HG03432 (cell line): Measurements from ENCODE around the gene SMIM21.

Source experiments
- ATAC-seq: cut with Tn5 transposase; IDR thresholded peaks from one replicate; pipeline ENCODE4 v1.9.1; 2021; ENCODE audit warnings: mild to moderate bottlenecking, moderate library complexity; ENCODE audit not compliant: unreplicated experiment

The SMIM21 gene

DNA sequence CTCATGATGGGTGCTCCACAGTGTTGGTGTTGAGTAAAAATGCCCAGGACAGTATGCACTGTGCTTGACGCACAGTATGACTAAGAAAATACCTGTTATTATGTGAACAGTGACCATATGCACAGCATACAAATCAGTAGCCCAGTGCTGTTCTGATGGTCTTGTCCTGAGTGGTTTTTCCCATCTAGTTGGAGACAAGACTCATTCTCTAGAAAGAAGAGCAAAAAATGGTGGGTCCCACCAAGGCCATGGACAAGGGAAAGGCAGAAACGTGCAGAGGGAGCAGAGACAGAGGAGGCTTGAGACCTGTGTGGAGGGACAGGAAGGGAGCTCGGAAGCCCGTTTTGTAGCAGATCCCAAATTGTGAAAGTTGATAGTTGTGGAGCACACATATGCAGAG lies 987 bp upstream of the SMIM21 start:
- no peak for ATAC-seq

DNA sequence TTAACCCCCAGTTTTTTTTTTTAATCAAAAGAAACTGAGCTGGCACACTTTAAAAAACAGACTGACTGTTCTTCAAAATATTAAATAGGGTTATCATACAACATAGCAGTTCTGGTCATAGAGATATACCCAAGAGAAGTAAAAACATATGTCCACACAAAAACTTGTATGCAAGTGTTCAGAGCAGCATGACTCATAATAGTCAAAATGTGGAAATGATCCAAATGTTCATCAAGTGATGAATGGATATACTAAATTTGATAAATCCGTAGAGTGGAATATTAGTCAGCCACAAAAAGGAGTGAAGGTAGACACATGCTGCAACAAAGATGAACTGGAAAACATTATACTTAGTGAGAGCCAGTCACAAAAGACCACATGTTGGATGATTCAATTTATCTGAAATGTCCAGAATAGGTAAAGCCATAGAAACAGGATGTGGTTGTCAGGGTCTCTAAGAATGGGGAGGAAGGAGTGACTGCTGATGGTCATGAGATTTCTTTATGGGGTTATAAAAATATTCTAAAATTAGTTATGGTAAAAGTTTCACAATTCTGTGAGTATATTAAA lies 5.1 kb downstream of the SMIM21 start:
- no peak for ATAC-seq

DNA sequence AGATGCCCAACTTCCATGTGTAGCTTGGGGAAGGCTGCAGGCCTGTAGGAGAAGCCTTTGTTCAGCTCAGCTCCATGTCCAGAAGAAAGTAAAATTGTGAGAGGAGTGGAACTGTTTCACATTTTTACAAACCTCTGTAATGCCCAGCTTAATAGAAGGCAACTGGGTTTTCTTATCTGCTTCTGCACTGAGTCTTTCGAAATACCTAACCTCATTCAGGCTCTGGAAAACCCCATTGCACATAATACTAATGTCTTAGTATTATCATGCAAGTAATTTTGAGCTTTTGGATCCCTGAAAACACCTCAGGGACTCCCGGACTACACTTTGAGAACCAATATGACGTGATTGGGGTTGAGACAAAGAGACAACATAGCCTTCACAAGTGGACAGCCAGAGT lies 5.8 kb downstream of the SMIM21 start:
- no peak for ATAC-seq

DNA sequence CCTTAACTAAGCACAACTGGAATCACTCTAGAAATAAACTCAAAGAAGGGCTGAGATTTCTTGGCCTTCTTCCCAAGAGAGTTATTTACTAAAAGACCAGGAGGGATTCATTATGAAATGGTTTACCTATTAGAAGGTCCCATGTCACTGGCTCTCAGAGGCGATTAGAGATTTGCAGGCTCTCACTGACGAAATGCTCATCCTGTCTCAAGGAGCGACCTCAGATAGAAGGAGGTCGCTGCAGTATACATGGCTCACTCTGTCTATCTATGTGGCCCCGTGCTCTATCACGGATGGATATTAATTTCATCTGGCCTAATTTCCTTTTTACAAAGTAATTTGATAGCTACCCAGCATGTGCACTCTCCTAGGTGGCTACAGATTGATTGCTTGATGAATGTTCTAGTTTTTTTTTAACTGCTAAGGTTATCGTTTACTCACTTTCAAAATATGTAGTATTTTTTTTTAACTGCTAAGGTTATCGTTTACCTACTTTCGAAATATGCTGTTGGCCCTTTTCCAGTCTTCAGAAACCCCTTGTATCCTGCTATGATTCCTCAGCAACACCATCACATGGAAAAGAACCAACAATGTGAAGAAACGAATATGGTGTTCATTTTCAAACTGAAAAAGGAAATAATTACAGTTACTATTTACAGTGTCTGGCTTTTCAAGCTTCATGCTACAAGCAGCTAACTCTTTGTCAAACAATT lies 9.1 kb downstream of the SMIM21 start:
- no peak for ATAC-seq

DNA sequence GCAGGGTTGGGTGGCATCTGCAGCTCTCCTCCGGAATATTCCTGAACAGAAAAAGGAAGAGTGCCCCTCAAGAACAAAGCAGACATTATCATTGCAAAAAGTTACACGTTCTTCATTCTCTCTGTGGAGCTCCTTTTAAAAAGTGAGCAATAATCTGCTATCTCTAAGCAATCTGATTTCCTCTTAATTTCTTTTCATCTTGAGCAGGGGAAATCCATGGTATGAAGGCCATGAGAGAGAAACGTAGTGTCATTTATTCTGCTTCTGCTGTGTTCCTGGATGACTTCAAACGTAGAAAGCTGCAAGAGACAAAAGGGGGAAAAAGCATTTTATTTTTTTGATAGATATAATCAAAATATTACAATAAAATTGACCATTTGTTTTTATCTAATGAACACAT lies 16.9 kb downstream of the SMIM21 start:
- no peak for ATAC-seq

DNA sequence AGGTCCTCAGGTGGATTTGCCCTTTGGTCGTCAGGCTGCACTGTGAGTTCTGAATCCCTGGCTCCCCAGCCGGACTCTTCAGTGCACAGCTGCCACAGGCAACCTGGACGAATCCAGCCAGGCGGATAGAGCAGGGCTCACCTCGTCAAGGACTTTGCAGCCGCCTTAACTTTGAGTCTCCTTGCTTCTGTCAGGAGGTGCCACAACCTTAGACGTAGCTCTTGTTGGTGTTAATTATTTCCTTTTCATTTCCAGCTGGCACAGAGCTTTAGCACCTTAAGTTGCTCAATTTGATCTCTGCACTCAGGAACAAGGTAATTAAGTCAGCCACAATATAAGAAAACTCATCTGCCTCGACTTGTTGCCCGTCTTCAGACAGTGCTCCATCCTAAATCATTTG lies 17.7 kb downstream of the SMIM21 start:
- ATAC-seq, result no peak

DNA sequence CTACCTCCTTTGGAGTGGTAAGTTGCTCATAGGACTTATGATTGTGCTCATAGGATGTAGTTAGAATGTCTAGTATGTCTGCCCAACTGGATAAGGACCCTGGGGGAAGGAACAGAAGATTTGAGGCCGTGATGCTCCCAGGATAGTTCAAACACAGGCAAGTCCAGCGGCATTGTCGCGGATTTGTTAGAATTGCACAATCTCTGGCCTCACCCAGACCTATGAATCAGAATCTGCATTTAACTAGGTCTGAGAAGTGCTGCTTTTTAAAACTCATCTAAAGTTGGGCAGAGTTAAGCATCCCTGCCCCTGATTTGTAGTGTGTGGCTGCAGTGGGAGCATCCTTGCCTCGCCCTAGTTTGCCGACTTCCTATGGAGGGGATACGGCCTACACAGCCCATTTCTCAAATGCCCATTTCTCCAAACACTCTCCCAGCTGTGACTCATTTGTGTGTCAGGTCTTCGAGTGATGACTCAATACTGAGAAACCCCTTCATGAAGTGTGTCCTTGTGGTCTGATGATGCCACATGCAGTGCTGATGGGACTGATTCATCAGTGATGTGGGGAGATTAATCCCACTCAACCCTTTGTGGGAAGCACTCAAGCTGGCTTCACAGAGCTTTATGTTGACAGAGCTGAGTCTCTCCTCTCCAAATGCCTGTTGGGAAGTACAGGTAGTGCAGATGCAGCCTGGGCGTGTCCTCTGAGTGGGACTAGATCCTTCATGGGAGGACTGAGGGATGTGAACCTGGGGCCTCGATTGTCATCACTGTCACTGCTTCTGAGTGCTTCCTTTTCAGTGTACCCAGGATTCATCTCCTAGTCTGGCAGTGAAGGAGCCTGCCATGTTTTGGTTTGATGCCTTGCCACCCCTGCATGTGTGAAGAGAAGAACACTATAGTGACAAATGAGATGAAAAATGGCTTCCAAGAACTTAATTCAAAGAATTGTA lies 18.7 kb downstream of the SMIM21 start:
- no peak for ATAC-seq

DNA sequence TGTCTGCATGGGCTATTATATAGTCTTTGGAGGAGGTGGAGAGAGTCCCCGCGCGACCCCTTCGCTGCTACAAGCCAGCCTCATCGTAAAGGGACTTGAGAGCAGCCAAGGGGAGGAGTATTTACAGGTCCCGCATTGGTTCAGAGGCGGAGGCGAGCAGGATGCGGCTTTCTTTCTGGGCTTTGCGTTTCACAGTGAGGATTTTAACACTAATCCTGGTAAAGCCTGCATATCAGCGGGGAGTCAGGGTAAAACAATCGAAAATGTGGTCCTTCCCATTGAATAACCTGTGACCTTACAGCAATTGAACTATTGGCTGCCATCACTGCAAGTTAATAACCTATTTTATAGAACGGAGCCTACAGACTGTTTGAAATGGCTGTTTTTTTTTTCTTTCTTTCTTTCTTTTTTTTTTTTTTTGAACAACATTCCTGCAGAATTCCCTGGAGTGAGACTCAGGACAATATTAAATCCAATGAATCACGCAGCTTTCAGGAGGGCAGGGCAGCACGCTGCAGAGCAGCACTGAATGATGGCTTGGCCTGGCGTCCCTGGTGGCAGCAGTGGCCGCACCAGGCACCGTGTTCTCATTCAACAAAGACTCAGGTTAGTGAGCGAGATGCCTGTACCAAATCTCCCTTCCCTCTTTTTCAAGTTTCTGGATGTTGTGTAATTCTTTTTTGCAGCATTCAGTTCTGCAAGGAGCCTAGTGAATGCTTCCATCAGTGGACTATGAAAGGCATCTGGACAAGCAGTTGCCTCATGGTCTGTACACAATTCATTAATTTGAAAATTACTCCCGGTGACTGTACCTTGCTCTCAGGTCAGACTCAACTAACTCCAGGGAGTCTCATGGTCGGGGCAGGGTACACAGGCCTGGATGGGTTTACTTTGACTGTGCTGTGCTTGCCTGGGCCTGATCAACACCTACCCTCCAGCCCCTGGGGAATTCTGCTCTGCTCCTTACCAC lies 19.8 kb downstream of the SMIM21 start:
- no peak for ATAC-seq

DNA sequence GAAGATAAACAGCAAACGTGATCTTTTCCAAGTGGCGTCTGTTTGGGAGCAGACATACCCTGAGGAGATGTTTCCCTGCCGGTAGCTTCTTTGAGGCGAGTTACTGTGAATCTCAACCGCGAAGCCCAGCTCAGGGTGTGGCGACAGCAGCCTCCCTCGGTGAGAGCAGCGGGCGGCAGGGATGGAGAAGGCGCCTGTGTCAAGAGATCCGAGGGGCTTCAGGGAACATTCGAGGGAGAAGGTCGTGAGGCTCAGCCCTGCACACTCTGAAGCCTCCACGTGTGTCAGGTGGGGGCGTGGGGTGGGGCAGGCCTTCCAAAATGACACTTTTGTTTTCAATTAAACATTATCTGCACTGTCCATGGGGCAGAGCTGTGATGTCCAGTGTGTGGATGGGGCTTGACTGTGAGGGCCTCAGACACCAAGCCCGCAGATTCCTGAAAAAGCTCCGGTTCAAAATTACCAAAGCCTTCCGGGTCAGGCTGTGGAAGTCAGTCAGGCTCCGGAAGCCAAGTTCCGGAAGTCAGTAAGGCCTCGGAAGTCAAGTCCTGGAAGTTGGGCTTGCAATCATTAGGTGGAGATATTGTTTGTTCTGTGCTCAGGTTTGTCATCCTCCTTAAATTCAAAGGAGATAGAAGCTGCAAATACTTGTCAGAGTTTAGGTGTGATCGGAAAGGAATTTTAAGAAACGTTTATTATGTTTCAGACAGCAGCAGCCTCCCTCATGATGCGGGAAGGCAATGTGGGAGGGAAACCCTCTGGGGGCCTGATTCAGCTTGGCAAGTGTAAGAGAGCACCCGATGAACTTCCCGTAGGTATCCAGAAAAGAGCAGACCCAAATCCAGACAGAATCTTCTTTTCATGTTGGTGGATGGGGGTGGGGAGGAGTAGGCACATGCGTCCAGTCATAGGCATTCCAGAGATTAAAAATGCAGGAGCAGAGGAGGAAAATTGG lies 20.7 kb downstream of the SMIM21 start:
- no peak for ATAC-seq

DNA sequence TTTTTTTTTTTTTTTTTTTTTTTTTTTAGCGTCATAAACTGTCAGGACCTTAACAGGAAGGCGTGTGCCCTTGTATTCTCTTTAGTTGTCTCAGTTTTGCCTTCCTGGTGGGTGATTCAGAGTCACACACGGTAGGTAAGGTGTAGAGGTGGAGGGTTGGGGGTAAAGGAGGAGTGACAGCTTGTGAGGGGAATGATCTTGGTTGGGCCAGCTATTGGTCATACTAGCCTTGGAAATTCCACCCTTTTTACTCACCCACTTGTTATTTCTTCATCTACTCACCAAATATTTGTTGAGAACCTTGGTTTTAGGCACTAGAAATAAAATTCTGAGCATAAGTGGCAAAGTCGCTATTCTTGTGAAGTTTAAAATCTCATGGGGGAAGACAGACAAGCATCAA lies 22.2 kb downstream of the SMIM21 start:
- no peak for ATAC-seq

DNA sequence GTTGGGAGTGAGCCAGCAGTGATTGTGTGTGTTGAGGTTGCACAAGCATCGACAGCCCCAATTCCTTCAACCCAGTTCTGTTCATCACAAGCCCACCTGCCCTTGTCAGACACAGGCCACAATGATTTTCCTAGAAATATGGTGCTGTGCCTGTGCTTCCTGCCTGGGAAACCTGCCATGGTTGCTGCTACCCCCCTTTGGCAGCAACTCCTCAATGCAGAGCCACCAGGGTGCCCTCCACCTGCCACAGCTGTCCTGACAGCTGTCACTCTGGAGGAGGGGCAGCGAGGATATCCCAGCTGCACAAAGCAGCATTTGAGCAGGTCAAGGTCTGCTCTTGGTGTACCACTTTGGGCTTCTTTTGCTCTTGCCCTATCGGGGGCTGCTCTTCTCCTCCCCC lies 27.1 kb downstream of the SMIM21 start:
- ATAC-seq, result no peak

DNA sequence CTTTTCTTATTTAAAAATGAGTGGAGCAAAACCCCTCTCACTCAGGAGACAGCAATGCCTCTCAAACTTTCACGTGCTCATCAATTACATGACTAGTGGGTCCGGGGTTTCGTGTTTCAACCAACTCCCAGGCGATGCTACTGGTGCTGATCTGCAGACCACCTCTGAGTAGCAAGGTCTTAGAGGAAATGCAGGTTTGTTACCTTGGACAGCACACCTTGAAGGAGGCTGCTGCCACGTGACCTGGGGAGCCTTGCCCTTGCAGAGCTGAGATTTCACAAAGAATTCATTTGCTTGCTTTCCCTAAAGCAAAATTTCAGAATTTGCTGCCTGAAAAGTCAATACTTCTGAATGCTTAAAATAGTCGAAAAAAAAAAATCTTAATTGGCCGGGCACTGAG lies 32.4 kb downstream of the SMIM21 start:
- ATAC-seq, result no peak

DNA sequence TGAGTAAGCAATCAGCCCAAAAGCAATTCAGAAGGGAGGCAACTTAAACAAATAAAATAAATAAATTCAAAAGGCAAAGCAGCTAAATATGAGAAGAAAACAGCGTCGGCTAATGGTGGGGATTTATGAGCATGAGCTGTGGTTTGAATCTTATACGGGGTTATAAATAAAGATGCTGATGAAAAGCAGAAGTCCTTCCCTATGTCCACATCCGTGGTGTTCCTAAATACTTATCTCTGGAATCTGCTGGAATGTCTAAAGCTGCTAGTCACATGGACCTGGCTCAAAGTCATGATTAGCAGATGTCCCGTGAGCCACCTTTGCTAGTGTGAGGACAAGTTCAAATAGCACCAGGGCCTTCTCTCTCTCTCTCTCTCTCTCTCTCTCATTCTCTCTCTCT lies 33.8 kb downstream of the SMIM21 start:
- no peak for ATAC-seq

DNA sequence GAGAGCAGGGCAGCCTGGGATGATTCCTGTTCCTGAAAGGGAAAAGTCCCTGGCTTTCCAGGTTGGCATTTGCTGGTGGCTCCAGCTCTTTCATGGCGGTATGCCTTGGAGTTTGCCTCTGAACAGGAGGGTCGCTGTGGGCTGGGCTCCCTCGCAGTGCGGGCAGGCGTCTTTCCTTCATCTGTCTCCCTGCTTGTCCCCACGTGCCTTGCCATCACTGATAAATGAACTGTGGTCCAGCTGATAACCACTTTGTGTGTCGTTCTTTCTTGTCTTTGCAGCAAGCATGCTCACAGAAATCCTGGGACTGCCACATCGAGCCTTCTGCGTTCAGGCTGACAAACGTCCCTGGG lies 35.3 kb downstream of the SMIM21 start:
- ATAC-seq, result no peak

DNA sequence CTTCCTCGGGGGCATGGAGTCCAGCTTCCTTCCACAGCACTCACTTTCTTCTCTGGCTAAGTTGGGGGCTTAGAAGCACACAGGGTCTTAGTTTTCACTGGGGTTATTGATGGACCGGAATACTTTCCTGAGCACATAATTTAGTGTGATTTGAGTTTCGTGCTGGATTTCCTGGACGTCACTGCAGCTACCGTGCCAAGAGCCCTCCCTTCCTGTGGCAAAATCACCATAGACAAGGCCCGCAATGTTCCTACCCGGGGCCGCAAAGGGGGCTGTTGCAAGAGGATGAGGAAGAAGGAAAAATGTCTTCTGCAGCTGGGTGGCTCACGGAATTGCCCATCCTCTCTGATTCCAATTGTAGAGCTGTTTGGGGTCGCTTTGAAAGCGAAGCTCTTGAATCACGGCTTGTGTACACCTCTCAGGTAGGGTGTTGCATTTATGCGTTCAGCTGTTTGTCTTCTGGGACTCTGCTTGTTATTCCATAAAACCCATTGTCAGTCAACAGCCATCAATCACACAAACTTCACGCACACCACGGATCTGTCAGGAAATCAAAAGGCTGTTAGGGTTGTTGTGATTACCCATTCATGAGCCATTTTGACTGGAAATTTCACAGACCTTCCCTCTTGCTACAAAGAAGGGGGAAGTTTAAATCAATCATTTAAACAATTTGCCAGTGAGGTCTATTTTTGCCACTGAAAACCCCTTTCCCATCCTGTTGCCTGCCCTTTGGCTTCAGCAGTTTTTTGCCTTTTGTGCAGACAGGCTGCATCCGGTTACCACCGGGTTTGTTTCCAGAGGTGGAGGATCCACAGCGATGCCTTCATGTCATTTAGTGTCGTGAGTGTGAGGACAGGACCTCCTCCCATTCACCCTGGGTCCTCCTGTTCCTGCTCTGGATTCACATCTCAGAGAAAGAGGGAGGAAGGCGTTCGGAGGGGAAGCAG lies 36.0 kb downstream of the SMIM21 start:
- ATAC-seq, result no peak

DNA sequence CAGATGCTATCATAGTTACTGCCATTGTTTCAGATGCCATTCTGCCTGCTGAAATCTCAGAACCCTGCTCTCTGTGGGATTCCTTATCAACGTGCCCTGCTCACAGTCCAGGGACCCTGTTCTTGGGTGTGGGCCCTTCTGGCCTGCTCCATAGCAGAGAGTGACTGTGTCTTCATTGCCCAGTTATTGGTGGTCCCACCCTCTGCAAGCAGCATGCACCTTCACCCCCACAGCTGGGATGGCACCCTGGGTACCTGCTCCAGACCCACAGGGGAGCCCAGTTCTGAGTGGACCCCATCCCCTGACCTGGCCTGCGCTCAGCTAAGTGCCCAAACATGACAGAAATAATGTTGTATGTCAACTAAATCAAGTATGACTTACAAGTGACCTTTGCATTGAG lies 36.6 kb downstream of the SMIM21 start:
- no peak for ATAC-seq

DNA sequence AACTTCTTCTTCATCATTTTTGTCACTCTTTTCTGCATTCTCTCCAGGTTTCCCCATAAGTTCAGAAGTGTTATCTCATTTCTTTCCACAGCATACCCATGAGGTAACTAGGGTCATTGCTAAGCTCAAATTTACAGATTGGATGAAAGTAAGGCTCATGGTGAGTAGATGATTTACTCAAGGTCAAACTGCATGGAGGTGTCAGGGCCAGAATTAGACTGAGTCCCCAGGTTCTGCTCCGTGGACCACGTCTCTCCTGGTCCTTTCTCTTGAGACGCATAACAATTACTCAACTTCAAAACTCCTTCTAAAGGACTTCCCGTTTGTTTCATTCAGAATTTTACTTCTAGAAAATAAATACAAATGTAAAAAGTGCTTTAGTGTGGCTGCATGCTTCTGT lies 43.4 kb downstream of the SMIM21 start:
- no peak for ATAC-seq
